SU-DHL-6 (cell line): ENCODE measurements around the gene AHRR.

Source experiments
- CTCF ChIP-seq: fragments of 200-600 bp; sonication (generic); IDR thresholded peaks from one replicate; pipeline ENCODE4 v1.5.1; 2017; ENCODE audit warnings: antibody characterized with exemption, mild to moderate bottlenecking, low read length, moderate library complexity; ENCODE audit not compliant: insufficient read depth, poor library complexity, severe bottlenecking
- EZH2phosphoT487 ChIP-seq: fragments of 200-600 bp; sonication (generic), shearing (Covaris generic); conservative IDR thresholded peaks from 2 replicates; pipeline ENCODE4 v1.6.1; 2018; ENCODE audit warnings: mild to moderate bottlenecking, antibody characterized with exemption, low read length, moderate library complexity, mixed read lengths

GRCh38 chr5:322942-323879 lies 1.7 kb downstream of the AHRR start:
- TF ChIP-seq CTCF = no peak
- no peak for TF ChIP-seq EZH2phosphoT487
